GM19035 (cell line): Measurements from ENCODE around the gene PNMA8A.

Source experiments
- ATAC-seq: cut with Tn5 transposase; IDR thresholded peaks from one replicate; pipeline ENCODE4 v1.9.1; 2021; ENCODE audit not compliant: unreplicated experiment

Gene PNMA8A

DNA sequence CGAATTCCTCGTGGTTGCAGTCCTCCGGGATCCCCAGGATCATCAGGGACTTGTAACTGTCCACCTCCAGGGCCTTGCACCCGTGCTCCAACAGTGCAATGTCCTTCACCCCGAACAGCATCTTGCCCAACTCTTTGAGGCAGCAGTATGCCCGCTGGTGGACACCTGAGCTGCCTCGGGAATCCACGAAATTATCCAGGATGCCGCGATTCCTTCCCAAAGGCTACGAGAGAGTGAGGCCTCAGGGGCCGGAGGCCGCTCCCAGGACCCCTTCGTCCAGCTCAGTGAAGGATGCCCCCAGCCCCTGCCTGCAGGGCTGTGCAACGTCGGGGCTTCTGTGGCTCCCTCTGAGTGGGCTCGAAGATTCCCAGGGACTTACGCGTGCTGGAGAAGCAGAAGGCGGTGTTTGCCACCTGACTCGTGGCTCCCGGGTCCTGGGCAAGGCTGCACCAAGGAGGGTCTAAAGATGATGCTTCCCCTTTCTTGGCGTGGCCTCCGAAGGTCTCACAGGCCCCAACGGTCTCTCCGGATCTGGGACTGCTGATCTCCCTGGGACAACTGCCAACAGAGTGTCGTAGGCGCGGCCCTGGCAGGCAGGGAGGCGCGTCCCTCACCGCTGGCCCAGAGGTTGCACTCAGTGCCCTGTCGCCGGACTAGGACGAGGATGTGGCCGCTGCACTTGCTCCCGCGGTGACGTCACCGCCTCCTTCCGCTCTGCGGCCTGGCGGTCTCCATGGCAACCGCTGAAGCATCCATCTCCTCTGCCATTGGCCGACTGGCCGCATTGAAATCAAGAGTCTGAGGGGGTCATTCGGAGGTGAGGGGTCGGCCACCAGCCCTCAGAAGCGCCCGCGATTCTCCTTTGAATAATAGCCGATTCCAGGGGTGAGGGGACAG lies 42.9 kb downstream of the PNMA8A start, which contains the start of gene PNMA8C:
Gene PNMA8C, minus strand, starts transcription at position 698 of the 897 bp plus-strand sequence. Its CDS starts 577 bp downstream, at position 121.
- no peak for ATAC-seq

DNA sequence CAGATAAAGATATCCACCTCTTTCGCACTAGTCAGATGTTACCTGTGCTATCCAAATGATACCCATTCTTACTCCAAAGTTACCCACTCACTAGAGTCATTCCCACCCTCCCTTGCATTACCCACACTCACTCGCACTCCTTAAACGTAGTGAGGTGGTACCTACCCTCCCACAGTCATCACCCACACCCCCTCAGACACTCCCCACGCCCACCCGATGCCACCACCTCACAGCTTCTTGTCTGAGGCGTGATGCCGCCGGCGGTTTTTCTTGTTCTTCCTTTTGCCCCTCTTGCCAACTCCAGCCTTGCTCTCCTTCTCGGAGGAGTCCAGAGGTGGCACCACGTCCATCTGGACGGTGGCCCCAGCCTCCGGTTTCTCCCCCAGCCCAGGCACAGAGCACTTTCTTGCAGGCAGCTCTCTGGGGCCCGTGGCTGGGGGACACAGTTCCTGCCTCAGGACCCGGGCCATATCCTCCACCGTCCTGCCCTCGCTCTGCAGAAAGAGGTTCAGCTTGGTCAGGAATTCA lies 43.8 kb downstream of the PNMA8A start:
- ATAC-seq = no peak

DNA sequence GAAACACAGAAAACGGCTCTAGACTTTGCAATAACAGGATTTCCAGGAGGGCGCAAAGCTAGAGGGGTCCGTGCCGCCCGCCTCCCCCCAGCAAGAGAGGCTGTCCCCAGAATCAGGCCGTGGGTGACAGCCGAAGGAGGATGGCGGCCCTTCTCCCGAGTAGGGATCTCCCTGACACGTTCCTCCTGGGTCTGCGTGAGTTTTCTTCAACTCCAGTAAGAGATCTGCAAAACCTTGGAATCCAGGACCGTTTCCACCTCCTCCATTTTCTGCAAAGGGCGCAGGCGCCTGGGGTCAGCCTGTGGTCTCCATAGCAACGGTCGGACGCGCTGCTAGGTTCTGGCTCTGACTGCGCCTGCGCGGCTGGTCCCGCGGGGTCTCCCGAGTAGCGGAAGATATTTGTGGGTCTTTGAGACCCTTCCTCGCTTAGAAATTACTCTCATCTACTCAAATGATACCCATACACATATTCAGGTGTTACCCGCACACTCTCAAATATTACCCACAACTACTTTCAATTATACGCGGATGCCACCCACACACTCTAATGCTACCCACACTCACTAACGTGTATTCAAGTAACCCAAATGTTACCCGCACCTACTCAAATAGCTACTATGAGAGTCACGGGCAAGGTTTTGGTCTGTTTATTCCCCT lies 44.7 kb downstream of the PNMA8A start:
- no peak for ATAC-seq

DNA sequence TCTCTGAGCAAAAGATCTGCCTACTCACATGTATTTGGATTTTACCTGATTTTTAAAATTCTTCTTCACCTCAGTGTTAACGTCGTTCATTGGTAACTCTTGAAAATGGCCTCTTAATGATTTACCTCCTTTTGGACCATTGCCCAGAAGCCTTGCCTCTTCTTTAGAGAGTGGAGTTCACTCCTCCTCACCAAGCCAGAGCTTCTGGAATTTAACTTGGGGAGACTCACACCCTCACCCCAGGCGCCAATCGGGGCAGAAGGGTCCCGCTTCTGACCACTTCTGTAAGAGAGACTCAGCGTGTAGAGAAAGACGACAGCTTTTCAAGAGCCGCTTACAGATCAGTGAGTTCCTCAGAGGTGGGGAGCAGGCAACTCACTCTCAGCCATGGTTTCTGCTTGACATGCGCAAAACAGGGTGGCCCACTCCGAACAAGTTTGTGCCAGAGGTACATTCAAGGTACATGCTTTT lies 45.3 kb downstream of the PNMA8A start:
- ATAC-seq = no peak

DNA sequence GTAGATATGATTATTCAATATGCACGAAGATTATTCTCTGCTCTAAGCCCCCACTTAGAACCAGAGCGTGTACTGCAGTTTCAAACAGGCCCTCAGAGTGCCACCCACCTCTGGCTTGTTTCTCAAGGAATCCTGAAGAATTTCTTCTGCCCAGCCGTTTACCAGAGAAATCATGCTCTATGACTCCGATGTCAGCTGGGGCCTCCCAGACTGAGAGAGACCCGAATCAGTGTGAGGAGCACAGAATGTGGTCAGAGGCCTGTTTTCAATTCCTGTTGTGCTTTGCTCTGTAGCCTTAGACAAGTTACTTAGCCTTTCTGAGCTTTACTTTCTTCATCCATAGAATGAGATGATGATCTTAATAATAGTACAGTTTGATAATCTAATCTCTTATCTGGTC lies 48.2 kb downstream of the PNMA8A start:
- no peak for ATAC-seq

DNA sequence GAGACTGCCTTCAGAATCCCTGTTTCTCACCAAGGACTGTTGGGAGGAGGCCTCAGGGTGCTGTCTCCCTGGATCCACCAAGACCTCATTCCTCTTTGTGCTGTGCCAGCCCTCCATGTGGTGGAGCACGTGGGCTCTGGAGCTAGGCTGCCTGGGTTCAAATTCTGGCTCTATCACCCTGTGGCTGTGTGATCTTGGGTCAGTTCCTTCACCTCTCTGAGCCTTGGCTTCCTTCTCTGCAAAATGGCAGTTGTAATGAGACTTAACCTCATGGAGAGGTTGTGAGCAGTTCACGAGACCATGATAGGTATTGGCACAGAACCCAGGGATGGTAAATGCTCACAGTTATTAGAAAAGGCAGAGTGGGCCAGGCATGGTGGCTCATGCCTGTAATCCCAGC lies 49.0 kb downstream of the PNMA8A start:
- ATAC-seq = no peak

DNA sequence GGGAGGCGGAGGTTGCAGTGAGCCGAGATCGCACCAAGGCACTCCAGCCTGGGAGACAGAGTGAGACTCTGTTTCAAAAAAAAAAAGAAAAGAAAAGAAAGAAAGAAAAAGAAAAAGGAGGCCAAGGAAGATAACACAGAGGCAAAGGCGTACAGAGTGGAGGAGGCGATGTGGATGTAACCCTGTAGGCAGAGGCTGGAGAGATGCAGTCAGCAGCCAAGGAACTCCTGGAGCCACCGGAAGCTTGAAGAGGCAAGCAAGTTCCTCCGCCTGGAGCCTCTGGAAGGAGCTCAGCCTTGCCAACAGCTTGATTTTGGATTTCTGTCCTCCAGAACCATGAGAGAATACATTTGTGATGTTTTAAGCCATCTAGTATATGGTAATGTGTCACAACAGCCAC lies 51.3 kb downstream of the PNMA8A start:
- no peak for ATAC-seq
